HG03342 (cell line): ENCODE measurements around the gene SERP2.

Experiments
- ATAC-seq: cut with Tn5 transposase; IDR thresholded peaks from one replicate; pipeline ENCODE4 v1.9.1; 2021; ENCODE audit warnings: mild to moderate bottlenecking, moderate library complexity; ENCODE audit not compliant: unreplicated experiment

The SERP2 gene

DNA sequence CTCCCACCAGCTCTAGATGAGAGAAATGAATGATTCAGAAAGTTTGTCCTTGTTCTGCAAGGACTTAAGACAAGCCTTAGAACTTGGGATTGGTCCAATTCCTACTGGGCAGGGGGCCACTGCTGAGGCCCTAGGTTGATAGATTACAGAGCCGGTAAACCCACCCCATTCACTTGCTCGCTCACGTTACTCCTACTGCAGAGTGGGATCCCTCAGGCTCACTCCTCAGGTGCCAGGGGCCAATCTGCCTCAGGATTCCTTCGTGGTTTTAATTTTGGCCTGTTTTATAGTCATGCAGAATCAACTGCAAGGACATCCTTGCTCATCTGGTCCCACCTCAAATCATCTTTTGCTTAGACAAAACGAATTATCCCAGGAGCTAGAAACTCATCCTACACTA lies 59.0 kb downstream of the SERP2 start:
- ATAC-seq = no peak

DNA sequence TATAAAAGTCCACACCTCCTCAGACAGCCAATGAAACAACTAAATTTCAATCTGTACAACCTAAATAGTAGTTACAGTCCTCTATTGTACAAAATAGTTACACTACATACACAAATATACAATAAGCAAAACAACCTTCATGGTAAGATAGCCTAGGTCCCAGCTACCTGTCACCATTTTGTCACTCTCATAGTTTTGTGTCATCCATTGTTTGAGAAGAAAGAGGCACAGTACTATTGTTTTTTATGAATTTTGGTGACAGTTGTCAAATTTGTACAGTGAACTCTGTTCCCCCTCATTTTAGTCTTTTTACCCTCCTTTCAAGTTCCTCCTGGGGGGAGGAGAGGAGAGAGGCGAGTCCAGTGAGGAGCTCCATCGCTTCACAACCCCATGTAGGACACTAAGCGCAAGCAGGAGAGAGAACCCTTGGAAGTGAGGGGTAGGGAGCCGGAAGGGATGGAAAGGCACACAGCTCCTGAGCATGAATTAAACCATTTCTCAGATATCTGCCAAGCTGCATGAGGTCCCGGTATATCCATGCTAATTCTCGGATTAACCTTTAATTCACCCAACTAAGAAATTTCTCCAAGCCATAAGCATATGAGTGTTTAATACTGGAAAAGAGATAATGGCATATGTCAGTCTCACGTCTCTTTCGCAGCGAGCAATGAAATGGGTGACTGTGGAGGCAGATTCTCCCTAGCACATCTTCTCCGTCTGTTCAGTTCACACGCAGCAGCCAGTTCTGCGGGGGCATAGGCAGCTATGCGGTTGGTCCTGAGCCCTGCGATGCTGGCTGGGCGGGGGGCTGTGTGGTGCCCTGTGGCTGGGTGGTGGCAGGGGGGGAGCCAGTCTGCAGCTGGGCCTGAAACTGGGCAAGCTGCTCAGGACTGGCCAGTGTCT lies 60.5 kb downstream of the SERP2 start:
- ATAC-seq = no peak

DNA sequence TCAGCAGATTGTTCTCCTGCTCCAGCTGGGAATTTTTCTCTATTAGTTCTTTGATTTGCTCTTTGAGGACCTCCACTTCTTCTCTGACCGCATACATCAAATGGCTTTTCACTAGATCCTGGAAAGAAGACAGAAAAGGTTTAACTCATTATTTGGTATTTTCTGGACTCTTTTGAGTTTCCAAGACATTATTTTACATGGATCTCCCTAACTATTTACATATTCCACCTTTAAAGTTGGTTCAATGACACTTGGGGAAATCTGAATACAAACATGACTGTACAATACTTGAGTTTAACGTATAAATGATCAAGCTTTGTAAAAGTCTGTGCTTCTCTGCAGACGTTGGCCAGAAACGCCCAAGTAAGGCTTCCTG lies 61.1 kb downstream of the SERP2 start:
- no peak for ATAC-seq

DNA sequence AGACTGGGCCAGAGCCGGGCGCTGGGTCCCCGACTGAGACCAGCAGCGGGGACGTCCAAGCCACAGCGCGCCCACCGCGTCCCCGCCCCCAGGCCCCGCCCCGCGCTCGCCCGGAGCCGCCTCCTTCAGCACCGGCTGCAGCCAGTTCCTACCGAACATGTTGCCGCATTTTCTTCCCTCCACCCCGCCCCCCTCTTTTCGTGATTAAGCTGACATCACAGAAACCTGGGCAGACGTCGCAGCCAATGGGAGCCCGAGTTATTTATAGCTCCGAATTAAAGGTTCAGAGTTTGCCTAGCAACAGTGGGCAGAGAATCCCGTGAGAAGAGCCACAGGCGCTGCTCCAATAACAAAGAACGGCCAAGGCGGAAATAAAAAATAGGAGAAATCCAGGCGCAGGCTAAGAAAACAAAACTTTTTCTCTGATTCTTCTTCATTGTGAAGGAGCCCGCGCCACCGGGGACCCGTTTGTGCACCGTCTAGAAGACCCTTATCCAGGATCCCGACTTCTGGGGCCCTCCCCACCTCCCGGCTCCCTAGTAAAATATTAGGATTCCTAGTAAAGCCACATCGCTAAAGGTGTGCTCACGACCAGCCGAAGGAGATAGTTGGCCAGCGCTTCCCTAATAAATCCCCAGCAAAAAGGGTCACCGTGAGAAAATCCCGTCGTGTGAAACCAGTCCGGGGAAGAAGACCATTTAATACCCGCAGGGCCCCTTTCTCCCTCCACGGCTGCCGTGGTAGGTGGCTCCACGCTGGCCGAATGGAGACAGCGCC lies 61.7 kb downstream of the SERP2 start:
- peak; percentile 70 for ATAC-seq

DNA sequence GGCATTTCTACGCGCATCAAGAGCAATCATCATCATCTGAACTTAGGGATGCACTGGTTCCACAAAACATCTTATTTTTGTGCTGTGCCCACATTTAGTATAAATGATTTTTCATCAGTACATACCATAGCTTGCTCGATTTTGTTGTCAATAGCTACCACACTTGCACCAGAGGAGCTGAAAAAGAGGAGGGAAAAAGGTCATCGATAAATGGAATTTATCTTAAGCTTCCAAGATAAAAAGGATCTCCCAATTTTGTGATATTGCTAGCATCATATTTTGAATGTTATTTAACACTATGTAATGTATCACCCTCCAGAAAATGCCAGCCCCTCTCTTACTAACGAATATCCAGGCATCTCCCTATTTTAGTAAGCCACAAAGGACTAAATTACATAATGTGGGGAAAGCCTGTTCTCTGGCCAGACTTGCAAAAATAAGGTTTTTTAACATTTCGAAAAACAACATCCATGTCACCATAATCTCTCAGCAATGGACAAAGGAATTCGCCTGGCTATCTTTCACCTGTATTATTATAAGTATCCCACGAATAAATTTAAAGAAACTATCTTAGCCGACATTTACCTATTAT lies 62.4 kb downstream of the SERP2 start:
- no peak for ATAC-seq

DNA sequence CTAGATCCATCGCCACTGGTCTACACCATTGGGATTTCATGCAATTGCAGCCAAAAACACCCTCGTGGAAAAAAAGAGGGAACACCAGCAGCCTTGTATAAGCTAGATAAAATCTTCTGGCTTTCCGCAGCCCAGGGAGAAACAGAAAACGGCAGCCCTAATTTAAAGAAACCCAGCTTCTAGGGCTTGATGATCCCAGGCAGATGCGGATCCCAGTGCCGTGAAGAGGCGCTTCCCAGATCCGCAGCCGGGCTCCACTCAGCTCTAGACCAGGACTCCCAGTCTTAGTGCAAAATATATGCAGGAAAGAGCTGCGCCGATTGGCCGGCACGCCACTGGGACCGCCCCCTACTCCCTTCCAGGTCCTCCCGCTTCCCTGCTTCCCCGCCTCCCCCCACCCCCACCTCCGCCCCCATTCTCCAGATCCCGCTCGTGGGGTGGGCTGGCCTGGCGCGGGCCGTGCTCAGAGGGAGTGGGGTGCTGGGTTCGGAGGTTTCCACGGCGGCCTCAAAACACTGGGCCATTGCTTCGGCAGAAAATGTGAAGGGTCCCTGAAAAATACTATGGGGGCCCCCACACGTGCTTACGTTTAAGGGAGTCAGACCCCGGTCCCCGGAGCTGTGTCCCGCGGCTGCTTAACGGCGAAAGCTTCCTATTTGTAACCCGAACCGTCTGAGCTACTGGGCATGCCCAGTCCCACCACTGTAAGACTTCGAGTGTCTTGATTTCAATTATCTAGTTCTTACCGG lies 63.1 kb downstream of the SERP2 start:
- no peak for ATAC-seq

DNA sequence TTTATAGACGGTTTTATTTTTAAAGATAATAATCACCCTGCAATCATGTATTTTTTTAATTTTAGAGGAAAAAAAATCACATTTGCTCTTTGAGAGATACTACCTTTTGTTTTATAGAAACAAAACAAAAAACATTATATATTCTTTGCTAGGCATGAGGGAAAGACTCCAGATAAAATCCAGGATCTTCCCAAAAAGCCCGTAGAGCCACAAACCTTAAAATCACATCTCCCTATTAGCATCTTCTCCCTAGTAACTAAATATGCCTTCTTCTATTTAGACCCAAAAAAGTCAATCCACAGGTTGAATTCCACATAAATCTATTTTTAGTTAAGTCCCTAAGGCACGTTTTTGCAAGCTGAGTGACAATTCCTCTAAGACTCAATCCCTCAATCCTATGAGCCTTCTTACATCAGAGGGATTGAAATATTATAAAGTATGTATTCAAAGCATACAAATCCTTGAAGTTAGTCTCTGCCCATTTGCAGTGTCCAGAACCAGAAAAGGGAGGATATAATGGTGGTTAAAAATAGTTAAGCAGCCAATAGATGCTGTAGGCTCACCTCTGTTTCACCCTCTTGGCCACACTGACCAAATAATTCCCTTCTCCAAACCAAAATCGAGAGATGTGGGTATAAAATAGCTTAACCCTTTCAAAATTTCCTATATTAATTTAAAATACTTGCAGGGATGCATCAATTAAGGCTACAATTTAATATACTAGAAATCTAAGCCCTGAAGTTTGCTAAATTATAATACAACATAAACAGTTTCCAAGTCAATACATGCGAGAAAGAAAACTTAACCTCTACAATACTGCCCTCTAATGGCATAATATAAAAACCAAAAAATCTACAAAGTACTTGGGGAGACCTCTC lies 64.0 kb downstream of the SERP2 start:
- ATAC-seq = no peak

DNA sequence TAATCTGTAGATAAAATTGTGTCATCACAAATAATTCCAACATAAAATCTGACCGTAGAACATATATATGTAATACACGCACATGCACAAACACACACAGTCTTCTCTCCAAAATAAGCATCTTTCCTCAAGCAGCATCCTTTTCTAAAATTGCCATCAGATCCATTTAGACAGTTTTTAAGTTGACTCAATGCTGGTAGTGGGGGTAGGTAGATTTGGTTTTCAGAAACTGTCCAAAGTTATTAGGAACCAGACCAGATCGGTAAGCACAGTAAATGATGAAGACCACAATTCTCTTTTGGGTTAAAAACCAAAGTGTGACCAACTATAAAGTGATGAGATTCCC lies 64.6 kb downstream of the SERP2 start:
- no peak for ATAC-seq

DNA sequence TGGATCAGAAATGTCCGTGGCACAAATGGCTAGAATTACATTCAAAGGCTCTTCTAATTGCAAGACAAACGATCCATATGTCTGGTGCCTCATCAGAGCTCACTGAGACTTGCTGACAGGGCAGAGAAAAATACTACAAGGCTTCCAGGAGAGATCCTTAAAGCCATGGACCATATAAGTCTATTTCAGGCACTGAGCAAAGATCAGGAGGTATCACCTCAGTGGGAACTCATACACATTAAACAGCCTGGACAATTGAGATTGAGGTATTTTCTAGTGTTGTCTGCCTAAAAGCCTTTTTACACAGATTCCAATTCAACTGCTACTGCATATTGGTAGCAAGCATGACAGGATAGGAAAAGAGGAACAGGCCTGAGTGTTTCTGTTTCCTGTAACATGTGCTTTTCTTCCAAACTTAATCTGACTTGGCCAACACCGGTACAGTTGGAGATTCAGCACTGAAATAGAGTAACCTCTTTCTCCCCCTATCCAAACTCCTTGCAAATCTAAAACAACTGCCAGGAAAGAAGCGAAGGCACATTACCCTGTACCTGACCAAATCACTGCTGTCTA lies 65.9 kb downstream of the SERP2 start:
- ATAC-seq = no peak

DNA sequence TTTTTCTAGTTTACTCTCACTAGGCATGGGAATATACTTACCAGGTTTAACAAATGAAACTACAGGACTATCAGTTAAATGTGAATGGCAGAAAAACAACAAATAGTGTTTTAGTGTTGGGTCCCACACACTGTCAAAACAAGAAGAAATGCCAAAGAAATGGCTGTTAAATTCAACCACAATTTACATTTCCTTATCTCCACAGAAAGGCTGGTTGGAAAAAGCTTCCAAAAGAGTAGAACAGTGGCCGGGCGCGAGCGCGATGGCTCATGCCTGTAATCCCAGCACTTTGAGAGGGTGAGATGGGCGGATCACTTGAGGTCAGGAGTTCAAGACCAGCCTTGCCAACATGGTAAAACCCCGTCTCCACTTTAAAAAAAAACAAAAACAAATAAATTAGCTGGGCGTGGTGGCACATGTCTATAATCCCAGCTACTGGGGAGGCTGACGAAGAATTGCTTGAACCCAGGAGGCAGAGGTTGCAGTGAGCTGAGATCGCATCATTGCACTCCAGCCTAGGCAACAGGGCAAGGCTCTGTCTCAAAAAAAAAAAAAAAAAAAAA lies 66.5 kb downstream of the SERP2 start:
- ATAC-seq = no peak
